GM12801 (cell line): ENCODE results near the gene MAD1L1.

ENCODE experiments used
- CTCF ChIP-seq: IDR thresholded peaks from one replicate; pipeline ENCODE4 v1.5.1; 2011; ENCODE audit warnings: control low read depth; ENCODE audit not compliant: insufficient read length; ENCODE audit errors: extremely low read depth

MAD1L1 gene

GRCh38 chr7:2191016-2191415 lies 41.7 kb downstream of the MAD1L1 start:
- TF ChIP-seq CTCF: no peak

GRCh38 chr7:2190531-2190930 lies 42.2 kb downstream of the MAD1L1 start:
- TF ChIP-seq CTCF: no peak

- TF ChIP-seq CTCF: no peak
Observed at GRCh38 chr7:2186166-2186565, 46.6 kb downstream of the MAD1L1 start.

- TF ChIP-seq CTCF: no peak
Observed at GRCh38 chr7:2185715-2186114, 47.0 kb downstream of the MAD1L1 start.

- TF ChIP-seq CTCF: no peak
Observed at GRCh38 chr7:2182461-2182860, 50.3 kb downstream of the MAD1L1 start.

GRCh38 chr7:2181077-2181854 lies 51.5 kb downstream of the MAD1L1 start:
- TF ChIP-seq CTCF: no peak

- no peak for TF ChIP-seq CTCF
Observed at GRCh38 chr7:2180081-2180480, 52.7 kb downstream of the MAD1L1 start.
